Activated naive CD4-positive, alpha-beta T cell treated with anti-CD3 and anti-CD28 coated beads, Interleukin-2, amount 50 U/mL, for 24 hours (primary cell): ENCODE measurements around the gene KRTAP5-1.

Source experiments
- H3K27ac Mint-ChIP-seq: one replicate; pipeline ENCODE4 v1.8.0; 2021; ENCODE audit warnings: mild to moderate bottlenecking, mixed read lengths
- H3K27me3 Mint-ChIP-seq: one replicate; pipeline ENCODE4 v1.8.0; 2021; ENCODE audit warnings: mixed read lengths
- H3K36me3 Mint-ChIP-seq: one replicate; pipeline ENCODE4 v1.8.0; 2021; ENCODE audit warnings: mixed read lengths
- H3K4me1 Mint-ChIP-seq: one replicate; pipeline ENCODE4 v1.8.0; 2021; ENCODE audit warnings: mixed read lengths
- H3K4me3 Mint-ChIP-seq: one replicate; pipeline ENCODE4 v1.8.0; 2021; ENCODE audit warnings: mild to moderate bottlenecking, mixed read lengths
- H3K9me3 Mint-ChIP-seq: one replicate; pipeline ENCODE4 v1.8.0; 2021; ENCODE audit warnings: mixed read lengths

Gene KRTAP5-1

DNA sequence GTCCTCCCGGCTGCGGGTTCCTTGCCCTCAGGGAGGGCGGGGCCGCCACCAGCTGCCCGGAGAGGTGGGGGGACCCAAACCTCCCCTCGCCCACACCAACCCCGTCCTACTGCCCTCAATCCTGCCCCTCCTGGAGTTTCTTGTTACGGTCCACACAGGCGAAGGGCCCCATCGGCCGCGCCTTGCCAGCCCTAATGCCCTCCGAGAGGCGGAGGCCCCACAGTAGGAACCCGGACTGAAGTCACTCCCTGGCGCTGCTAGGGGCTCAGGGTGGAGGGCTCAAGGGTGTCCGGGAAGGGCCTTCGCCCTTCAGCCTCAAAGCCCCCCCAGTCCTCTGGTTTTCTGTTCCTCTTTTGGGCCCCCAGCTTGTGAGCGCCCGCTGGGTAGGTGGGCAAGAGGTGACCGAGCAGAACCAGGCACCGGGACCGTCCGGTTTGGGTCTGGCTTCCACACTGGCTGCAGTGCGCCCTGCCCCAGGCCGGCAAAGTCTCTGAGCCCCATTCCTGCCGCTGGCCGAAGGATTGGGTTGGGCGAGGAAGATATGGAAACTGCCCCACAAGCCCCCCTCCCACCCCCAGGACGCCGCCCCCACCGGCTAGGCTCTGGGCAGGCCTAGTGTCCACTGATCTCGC is 37.5 kb downstream of the KRTAP5-1 start:
- Mint-ChIP-seq H3K4me3 (no peak overlapping the region), H3K36me3 (no peaks in the 10 kb centered on the region), H3K27ac (no peak overlapping the region), H3K27me3 (peaks cover 12% of the 10 kb centered on the region), H3K9me3 (no peaks in the 10 kb centered on the region), H3K4me1 (no peaks in the 10 kb centered on the region)

DNA sequence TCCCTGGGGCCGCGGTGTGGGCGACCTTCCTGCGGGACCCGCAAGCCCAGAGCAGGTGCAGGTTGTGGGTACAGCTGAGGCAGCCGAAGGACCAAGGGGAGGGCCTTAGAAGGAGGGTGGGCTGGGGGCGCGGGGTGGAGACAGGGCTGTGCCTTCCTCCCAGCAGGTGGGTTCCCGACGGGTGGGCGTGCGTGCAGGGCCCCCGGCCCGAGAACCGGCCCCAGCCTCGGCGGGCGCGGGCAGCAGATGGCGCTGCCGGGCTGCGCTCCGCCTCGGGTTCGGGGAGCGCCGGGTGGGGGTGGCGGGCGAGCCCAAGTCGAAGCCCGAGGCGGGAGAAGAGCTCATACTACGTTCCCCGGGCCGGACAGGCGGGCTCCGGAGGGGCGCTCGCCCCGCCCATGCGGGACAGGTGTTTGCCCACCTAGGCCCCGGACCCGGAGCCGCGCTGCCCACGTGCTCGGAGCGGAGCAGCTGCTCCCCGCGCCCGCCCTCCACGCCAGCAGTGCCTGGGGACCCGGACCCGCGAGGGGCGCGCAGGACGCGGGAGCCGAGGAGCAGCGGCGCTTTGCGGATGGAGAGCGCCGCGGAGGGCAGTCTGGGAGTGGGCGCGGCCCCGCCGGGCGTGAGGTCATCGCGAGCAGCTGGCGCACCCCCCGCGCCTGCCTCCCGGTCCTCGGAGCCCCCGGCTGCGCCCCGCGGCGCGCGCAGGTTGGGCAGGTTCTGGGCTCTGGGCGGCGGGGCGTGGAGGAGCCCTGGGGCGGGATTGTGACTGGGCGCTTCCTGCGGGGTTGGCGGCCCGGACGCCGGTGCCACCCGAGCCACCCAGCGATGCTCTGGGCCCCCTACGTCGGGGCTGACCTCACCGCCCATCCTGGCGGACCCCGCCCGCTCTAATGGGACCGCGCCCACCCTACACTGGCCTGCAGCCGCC is 38.3 kb downstream of the KRTAP5-1 start:
- Mint-ChIP-seq H3K27ac (no peak overlapping the region), H3K27me3 (peaks cover 14% of the 10 kb centered on the region), H3K36me3 (no peaks in the 10 kb centered on the region), H3K9me3 (no peaks in the 10 kb centered on the region), H3K4me3 (no peak overlapping the region), H3K4me1 (no peaks in the 10 kb centered on the region)

DNA sequence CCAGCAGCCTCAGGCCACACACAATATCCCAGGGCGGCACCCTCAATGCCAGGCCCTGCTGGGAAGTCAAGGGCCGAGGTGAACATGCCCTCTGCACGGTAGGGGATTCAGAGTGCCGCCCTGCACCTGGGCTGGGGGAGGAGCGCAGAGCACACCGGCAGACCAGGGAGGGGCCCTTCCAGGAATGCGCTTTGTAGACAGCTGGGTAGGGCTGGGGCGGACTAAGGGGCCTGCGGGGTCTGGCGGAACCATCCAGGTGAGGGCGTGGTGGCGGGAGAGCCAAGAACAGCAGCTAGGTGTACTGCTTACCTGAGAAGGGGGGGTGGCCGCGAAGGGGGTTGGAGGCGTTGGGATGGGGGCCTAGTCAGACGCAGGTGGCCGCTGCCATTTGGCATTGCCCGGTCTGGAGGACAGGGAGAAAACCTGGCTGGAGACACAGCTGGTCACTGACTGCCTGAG is 39.0 kb downstream of the KRTAP5-1 start:
- Mint-ChIP-seq H3K27me3 (peaks cover 14% of the 10 kb centered on the region), H3K4me1 (no peaks in the 10 kb centered on the region), H3K27ac (no peak overlapping the region), H3K36me3 (no peaks in the 10 kb centered on the region), H3K9me3 (no peaks in the 10 kb centered on the region), H3K4me3 (peak overlapping the region; percentile 23)

GRCh38 chr11:1545432-1545831 is 39.7 kb downstream of the KRTAP5-1 start:
- H3K4me1 Mint-ChIP-seq: no peaks in the 10 kb centered on the region
- no peaks in the 10 kb centered on the region for H3K36me3 Mint-ChIP-seq
- H3K4me3 Mint-ChIP-seq: no peak overlapping the region
- peaks cover 14% of the 10 kb centered on the region for H3K27me3 Mint-ChIP-seq
- H3K27ac Mint-ChIP-seq: no peak overlapping the region
- H3K9me3 Mint-ChIP-seq: no peaks in the 10 kb centered on the region

- Mint-ChIP-seq H3K4me3 (no peak overlapping the region), H3K27me3 (peaks cover 11% of the 10 kb centered on the region), H3K27ac (no peak overlapping the region), H3K36me3 (no peaks in the 10 kb centered on the region), H3K9me3 (no peaks in the 10 kb centered on the region), H3K4me1 (no peaks in the 10 kb centered on the region)
These were observed 40.5 kb downstream of the KRTAP5-1 start for GRCh38 chr11:1544536-1544935.

DNA sequence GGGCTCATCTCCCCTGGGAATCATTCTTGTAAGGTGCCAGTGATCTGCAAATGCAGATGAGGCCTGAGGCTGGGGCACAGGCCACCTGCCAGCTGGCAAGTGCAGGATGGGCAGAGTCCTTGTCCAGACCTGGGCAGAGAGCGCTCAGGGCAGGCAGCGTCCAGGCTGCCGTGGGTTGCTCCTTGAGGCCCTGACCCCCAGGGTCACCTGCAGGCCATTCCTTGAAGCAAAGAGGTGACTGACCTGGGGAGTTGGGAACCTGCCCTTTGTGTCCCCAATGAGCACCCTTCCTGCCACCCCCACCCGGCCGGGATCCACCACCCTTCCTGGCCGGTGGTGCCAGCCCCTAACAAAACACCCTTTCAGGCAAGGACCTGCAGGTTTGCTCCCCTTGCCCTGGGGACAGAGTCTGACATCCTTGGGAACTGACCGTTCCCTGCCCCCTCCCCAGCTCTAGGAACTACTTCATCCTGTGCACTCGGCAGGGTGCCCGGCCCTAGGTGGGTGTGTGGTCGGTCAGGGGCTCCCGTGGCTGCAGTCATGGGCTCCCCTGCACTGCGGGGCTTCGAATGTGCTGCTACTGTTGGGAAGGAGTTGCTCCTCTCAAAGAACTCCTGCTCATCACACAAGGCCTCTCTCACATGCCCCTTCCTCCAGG is 41.3 kb downstream of the KRTAP5-1 start:
- H3K4me1 Mint-ChIP-seq: no peaks in the 10 kb centered on the region
- H3K36me3 Mint-ChIP-seq: no peaks in the 10 kb centered on the region
- H3K27ac Mint-ChIP-seq: no peak overlapping the region
- no peaks in the 10 kb centered on the region for H3K9me3 Mint-ChIP-seq
- peaks cover 8% of the 10 kb centered on the region for H3K27me3 Mint-ChIP-seq
- no peak overlapping the region for H3K4me3 Mint-ChIP-seq

GRCh38 chr11:1542267-1542666 is 42.8 kb downstream of the KRTAP5-1 start:
- Mint-ChIP-seq H3K27me3 (peaks cover 3% of the 10 kb centered on the region), H3K4me1 (no peaks in the 10 kb centered on the region), H3K9me3 (no peaks in the 10 kb centered on the region), H3K36me3 (no peaks in the 10 kb centered on the region), H3K27ac (no peak overlapping the region), H3K4me3 (no peak overlapping the region)

- Mint-ChIP-seq H3K27me3 (peaks cover 3% of the 10 kb centered on the region), H3K36me3 (no peaks in the 10 kb centered on the region), H3K4me3 (no peak overlapping the region), H3K9me3 (no peaks in the 10 kb centered on the region), H3K4me1 (peaks cover 2% of the 10 kb centered on the region), H3K27ac (no peak overlapping the region)
These were observed 43.4 kb downstream of the KRTAP5-1 start for GRCh38 chr11:1541474-1542204.

DNA sequence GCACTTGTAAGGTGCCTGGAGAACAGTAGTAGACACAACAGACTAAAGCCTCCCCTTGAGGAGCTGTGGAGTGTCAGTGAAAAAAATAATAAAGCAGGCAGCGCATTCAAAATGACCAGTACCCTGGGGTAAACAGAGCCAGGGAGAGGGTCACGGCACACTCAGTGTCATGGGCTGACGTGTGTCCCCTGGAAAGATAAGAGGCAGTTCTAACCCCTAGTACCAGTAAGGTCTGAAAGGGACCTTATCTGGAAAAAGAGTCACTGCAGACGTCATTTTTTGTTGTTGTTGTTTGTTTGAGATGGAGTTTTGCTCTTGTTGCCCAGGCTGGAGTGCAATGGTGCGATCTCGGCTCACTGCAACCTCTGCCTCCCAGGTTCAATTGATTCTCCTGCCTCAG is 45.0 kb downstream of the KRTAP5-1 start:
- Mint-ChIP-seq H3K4me1 (peaks cover 14% of the 10 kb centered on the region), H3K9me3 (no peaks in the 10 kb centered on the region), H3K27ac (no peak overlapping the region), H3K4me3 (no peak overlapping the region), H3K36me3 (no peaks in the 10 kb centered on the region), H3K27me3 (peaks cover 1% of the 10 kb centered on the region)

- no peaks in the 10 kb centered on the region for H3K36me3 Mint-ChIP-seq
- peaks cover 1% of the 10 kb centered on the region for H3K27me3 Mint-ChIP-seq
- H3K4me3 Mint-ChIP-seq: no peak overlapping the region
- no peaks in the 10 kb centered on the region for H3K9me3 Mint-ChIP-seq
- H3K27ac Mint-ChIP-seq: peak overlapping the region; percentile 88
- H3K4me1 Mint-ChIP-seq: peaks cover 24% of the 10 kb centered on the region
These were observed 46.9 kb downstream of the KRTAP5-1 start for GRCh38 chr11:1538153-1538552.

- Mint-ChIP-seq H3K4me1 (peaks cover 38% of the 10 kb centered on the region), H3K4me3 (no peak overlapping the region), H3K27ac (no peak overlapping the region), H3K9me3 (no peaks in the 10 kb centered on the region), H3K36me3 (no peaks in the 10 kb centered on the region), H3K27me3 (no peaks in the 10 kb centered on the region)
These were observed 48.8 kb downstream of the KRTAP5-1 start for GRCh38 chr11:1536065-1536843.

DNA sequence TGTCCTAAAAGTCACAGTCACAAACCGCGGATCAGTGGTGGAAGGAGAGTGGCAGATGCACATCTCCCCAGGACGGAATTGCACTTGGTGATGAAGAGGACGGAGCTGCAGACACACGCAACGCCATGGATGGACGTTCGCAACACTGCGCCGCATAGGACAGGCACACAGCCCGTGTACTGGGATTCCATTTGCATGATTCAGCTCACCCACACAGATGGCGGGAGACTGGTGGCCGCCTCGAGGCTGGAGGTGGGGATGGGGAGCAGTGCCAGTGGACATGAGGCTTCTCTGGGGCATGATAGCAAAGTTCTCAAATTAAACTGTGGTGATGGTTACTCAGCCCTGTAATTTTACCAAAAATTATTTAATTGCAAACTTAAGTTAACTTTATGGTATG is 50.4 kb downstream of the KRTAP5-1 start:
- Mint-ChIP-seq H3K27me3 (no peaks in the 10 kb centered on the region), H3K27ac (no peak overlapping the region), H3K9me3 (no peaks in the 10 kb centered on the region), H3K36me3 (no peaks in the 10 kb centered on the region), H3K4me1 (peaks cover 38% of the 10 kb centered on the region), H3K4me3 (no peak overlapping the region)
